ENCODE results near the gene ARIH2.

ARIH2 gene

GRCh38 chr3:49021213-49021812 is 102.7 kb downstream of the ARIH2 start:
- TF ChIP-seq GATA3 (IDR thresholded peaks at IDR 0.05; ENCODE audit: low read depth, low read length), result no peak
- no peak for TF ChIP-seq GATA2 (IDR thresholded peaks at IDR 0.05; ENCODE audit: low read depth, low read length)

- TF ChIP-seq GATA3 (IDR thresholded peaks at IDR 0.05; ENCODE audit: low read depth, low read length), result no peak
- TF ChIP-seq GATA2 (IDR thresholded peaks at IDR 0.05; ENCODE audit: low read depth, low read length), result no peak
Measured at GRCh38 chr3:49021813-49022687, 103.4 kb downstream of the ARIH2 start, which contains the start of gene NDUFAF3. Gene NDUFAF3, plus strand, starts transcription at chr3:49022121. Its CDS starts 24 bp downstream, at chr3:49022145.

GRCh38 chr3:49022688-49023171 is 104.1 kb downstream of the ARIH2 start:
- TF ChIP-seq GATA2 (IDR thresholded peaks at IDR 0.05; ENCODE audit: low read depth, low read length) (no peak), GATA3 (IDR thresholded peaks at IDR 0.05; ENCODE audit: low read depth, low read length) (no peak)

- TF ChIP-seq GATA3 (IDR thresholded peaks at IDR 0.05; ENCODE audit: low read depth, low read length) (no peak), GATA2 (IDR thresholded peaks at IDR 0.05; ENCODE audit: low read depth, low read length) (no peak)
Measured at GRCh38 chr3:49023775-49024174, 105.1 kb downstream of the ARIH2 start.

GRCh38 chr3:49024449-49024848 is 105.8 kb downstream of the ARIH2 start:
- TF ChIP-seq GATA2 (IDR thresholded peaks at IDR 0.05; ENCODE audit: low read depth, low read length) (no peak), GATA3 (IDR thresholded peaks at IDR 0.05; ENCODE audit: low read depth, low read length) (no peak)

GRCh38 chr3:49025005-49025792 is 106.6 kb downstream of the ARIH2 start:
- TF ChIP-seq GATA3 (IDR thresholded peaks at IDR 0.05; ENCODE audit: low read depth, low read length), result no peak
- TF ChIP-seq GATA2 (IDR thresholded peaks at IDR 0.05; ENCODE audit: low read depth, low read length), result no peak

GRCh38 chr3:49025793-49026520 is 107.3 kb downstream of the ARIH2 start:
- TF ChIP-seq GATA3 (IDR thresholded peaks at IDR 0.05; ENCODE audit: low read depth, low read length), result no peak
- TF ChIP-seq GATA2 (IDR thresholded peaks at IDR 0.05; ENCODE audit: low read depth, low read length), result no peak

GRCh38 chr3:49026536-49026935 is 107.9 kb downstream of the ARIH2 start:
- TF ChIP-seq GATA2 (IDR thresholded peaks at IDR 0.05; ENCODE audit: low read depth, low read length) (no peak), GATA3 (IDR thresholded peaks at IDR 0.05; ENCODE audit: low read depth, low read length) (no peak)

GRCh38 chr3:49027634-49028033 is 109.0 kb downstream of the ARIH2 start:
- TF ChIP-seq GATA2 (IDR thresholded peaks at IDR 0.05; ENCODE audit: low read depth, low read length) (no peak), GATA3 (IDR thresholded peaks at IDR 0.05; ENCODE audit: low read depth, low read length) (no peak)

GRCh38 chr3:49028298-49028672 is 109.6 kb downstream of the ARIH2 start:
- TF ChIP-seq GATA3 (IDR thresholded peaks at IDR 0.05; ENCODE audit: low read depth, low read length) (no peak), GATA2 (IDR thresholded peaks at IDR 0.05; ENCODE audit: low read depth, low read length) (no peak)

- TF ChIP-seq GATA3 (IDR thresholded peaks at IDR 0.05; ENCODE audit: low read depth, low read length) (no peak), GATA2 (IDR thresholded peaks at IDR 0.05; ENCODE audit: low read depth, low read length) (no peak)
Measured at GRCh38 chr3:49028673-49029562, 110.3 kb downstream of the ARIH2 start, which contains the start of gene IMPDH2. Gene IMPDH2, minus strand, starts transcription at chr3:49029398. Its CDS starts 48 bp downstream, at chr3:49029350.

- TF ChIP-seq GATA3 (IDR thresholded peaks at IDR 0.05; ENCODE audit: low read depth, low read length) (no peak), GATA2 (IDR thresholded peaks at IDR 0.05; ENCODE audit: low read depth, low read length) (no peak)
Measured at GRCh38 chr3:49029563-49029884, 110.9 kb downstream of the ARIH2 start.

- TF ChIP-seq GATA3 (IDR thresholded peaks at IDR 0.05; ENCODE audit: low read depth, low read length) (no peak), GATA2 (IDR thresholded peaks at IDR 0.05; ENCODE audit: low read depth, low read length) (no peak)
Measured at GRCh38 chr3:49030321-49030720, 111.7 kb downstream of the ARIH2 start.
